PFSK-1 (cell line): ENCODE data around the gene BMP5.

Experiments
- POLR2AphosphoS5 ChIP-seq: IDR thresholded peaks from 2 replicates; pipeline ENCODE4 v1.6.1; 2012; ENCODE audit warnings: low read depth, mild to moderate bottlenecking, control low read depth, low read length, moderate library complexity
- REST ChIP-seq, 2 experiments: IDR thresholded peaks; 2 replicates each; pipeline versions ENCODE4 v1.6.1 to v1.8.0; 2011 to 2012; ENCODE audit warnings: low read depth in 2 of 2, low read length in 2 of 2, control low read depth in 1 of 2, inconsistent platforms in 1 of 2, mild to moderate bottlenecking in 1 of 2, moderate library complexity in 1 of 2; ENCODE audit not compliant: insufficient read depth in 1 of 2

- TF ChIP-seq REST (IDR thresholded peaks at IDR 0.05; ENCODE audit: insufficient read depth in 1 of 2, low read depth in 2 of 2, low read length in 2 of 2) (no peak), POLR2AphosphoS5 (no peak)
Measured at GRCh38 chr6:55798571-55798970, 76.8 kb downstream of the BMP5 start.
